Effector CD8-positive, alpha-beta T cell (primary cell): ENCODE results near the gene SFT2D2.

Source experiments
- DNase-seq: peaks from one replicate; lab custom pipeline; 2025; lab: John Stamatoyannopoulos, UW

SFT2D2 gene

GRCh38 chr1:168265596-168265995, 39.8 kb downstream of the SFT2D2 start:
- DNase-seq = no peak

DNA sequence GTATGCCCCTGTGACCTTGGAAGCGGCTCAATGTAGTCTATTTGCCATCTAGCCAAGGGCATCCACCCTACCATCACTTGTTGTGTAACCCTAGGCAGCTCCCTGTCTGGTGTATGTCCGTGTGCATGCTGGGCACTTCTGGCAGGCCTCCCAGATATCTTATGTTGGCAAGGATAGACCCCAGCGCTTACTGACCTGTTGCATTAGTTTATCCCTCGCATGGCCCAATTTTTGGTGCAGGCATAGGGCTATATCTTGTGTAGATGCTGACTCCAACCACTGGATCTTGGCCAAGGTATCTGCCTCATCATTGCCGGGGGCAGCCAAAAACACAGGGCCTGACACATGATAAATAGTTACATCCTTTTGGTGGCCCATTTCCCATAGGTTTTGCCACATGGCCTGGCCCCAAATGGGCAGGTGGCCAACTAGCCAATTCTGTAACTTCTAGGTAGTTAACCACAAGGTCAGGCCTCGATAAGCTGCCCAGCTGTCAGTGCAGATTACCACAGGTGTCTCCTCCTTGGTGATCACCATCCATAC, 40.9 kb downstream of the SFT2D2 start:
- no peak for DNase-seq

DNA sequence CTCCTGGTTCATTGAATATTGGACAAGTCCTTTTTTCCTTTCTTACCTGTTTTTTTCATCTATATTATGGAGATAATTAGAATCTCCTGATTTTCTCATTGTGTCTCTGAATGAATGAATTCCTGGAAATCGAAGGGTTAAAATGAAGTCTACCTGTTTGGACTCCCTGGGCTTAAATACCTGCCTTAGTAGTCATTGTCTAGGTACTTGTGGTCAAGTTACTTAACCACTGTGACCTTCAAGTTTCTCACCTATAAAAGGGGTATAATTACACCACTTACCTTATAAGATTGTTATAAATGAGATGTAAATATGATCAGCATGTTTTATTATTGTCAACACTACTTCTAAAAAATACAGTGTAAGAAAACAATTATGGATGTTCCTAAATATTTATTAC, 45.8 kb downstream of the SFT2D2 start:
- DNase-seq = no peak

GRCh38 chr1:168273575-168273974, 47.8 kb downstream of the SFT2D2 start:
- no peak for DNase-seq

DNA sequence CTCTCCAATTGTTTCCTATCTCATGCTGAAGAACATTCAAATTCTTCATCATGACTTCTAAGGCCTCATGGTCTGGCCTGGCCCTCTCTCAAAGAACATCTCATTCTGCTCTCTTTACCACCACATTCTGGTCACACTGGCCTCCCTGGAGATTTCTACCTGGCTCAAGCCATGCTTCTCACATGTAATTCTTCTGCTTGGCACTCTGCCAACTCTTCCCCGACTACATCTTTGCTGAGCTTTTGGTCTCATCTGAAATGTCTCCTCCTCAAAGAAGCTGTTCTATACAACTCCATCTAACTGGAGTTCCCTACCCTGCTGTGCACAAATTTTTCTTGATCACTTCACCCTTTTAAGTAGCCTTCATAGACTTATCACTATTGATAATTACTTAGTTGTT, 53.4 kb downstream of the SFT2D2 start:
- no peak for DNase-seq

- DNase-seq = no peak
Observed at GRCh38 chr1:168280296-168280927, 54.6 kb downstream of the SFT2D2 start, which contains the start of gene TBX19. TBX19 (plus strand) TSS chr1:168280877; CDS start chr1:168281091, 214 bp downstream.

GRCh38 chr1:168281603-168282325, 56.0 kb downstream of the SFT2D2 start:
- no peak for DNase-seq

- no peak for DNase-seq
Observed at GRCh38 chr1:168285521-168285790, 59.7 kb downstream of the SFT2D2 start.

- no peak for DNase-seq
Observed at GRCh38 chr1:168285971-168286927, 60.4 kb downstream of the SFT2D2 start.

- no peak for DNase-seq
Observed at GRCh38 chr1:168287237-168287664, 61.4 kb downstream of the SFT2D2 start.

DNA sequence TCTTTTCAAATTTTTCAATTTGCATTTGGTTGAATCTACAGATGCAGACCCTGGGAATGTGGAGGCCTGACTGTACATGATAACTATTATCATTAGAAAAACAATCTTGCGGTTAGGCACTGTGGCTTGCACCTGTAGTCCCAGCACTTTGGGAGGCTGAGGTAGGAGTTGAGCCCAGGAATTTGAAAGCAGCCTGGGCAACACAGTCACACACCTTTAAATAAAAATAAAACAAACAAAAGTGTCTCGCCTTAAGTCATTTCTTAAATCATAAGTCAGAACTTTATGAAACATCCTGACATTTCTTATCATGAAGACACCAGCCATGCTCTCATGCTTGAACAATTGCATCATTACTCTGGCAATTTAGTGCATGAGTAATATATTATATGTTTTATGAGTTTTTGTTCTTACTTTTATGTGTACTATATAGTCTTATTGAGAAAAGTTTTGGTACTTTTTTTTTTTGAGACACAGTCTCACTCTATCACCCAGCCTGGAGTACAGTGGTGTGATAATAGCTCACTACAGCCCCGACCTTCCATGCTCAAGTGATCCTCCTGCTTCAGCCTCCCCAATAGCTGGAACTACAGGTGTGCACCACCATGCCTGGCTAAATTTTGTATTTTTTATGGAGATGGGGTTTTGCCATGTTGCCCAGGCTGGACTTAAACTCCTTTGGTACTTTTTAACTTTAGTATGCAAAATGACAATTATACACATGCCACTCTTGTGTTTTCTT, 62.7 kb downstream of the SFT2D2 start:
- no peak for DNase-seq

DNA sequence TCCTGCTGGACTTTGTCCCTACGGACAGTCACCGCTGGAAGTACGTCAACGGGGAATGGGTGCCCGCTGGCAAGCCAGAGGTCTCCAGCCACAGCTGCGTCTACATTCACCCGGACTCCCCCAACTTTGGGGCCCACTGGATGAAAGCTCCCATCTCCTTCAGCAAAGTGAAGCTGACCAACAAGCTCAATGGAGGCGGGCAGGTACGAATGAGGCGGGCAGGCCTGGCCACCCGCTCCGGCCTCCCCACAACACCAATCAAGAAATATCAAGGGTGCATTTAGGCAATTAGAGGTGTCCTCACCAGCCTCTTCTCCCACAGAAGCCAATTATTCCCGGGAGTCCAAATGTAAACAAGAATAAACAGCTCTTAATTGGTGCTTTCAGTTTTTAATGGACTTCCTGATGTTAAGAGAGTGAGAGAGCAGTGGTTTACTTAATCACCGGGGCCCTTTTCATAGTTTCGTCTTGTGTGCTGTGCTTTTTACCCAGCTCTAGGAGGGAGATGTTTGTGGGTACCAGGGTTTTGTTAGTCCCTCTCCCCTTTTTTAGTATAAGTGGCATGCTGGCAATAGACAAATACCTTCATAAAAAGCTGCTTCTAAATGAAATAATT, 65.5 kb downstream of the SFT2D2 start:
- DNase-seq = no peak

GRCh38 chr1:168293356-168293755, 67.6 kb downstream of the SFT2D2 start:
- no peak for DNase-seq

GRCh38 chr1:168295411-168296114, 69.8 kb downstream of the SFT2D2 start:
- DNase-seq = no peak

GRCh38 chr1:168297019-168297730, 71.4 kb downstream of the SFT2D2 start:
- DNase-seq = no peak

DNA sequence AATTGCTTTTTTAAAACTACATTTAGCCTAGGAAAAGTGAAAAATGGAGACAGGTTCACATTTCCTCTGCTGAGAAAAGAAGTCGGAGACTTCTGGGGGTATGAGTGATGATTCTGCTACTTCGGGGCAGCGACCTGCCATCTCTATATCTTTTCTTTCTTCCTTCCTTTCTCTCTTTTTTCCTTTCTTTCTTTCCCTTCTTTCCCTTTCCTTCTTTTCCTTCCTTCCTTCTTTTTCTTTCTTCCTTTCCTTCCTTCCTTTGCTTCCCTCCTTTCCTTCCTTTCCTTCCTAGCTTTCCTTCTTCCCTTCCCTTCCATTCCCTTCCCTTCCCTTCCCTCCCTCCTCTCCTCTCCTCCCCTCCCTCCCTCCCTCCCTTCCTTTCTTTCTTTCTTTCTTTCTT, 72.6 kb downstream of the SFT2D2 start:
- no peak for DNase-seq

- no peak for DNase-seq
Observed at GRCh38 chr1:168300626-168301025, 74.8 kb downstream of the SFT2D2 start.

DNA sequence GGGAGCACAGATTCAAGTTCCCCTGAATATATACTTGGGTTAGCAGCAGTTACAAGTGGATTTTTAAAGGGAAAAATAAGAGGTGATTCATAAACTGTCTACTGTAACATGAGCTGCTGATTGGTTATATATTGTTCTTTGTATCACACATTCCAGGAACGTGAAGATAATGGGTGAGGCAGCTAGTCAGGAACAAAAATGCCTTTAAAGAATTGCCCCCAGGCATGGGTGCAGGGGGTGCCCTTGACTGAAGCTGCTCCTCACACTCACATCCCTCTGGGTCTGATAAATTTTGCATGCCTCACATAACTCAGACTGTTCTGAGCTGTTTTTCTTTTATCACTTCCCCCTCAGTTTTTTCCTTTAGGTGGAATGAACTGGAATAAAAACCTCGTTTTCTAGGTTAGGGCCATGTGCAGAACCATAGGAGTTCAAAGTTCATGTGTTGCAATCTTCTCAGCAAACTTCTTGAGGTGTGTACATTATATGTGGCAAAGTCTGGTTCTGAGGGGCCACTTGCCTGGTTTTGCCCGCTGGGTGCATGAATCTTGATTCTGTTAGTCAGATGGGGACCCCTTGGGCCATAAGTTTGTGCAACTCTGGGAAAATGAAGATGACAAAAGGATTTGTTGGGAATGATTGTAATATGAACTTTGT, 76.0 kb downstream of the SFT2D2 start:
- DNase-seq = no peak
